Stimulated activated CD4-positive, alpha-beta T cell treated with anti-CD3 and anti-CD28 coated beads, Interleukin-4, amount 100 ng/mL, for 24 hours (primary cell): ENCODE data around the gene EXD2.
"Not testable (repeated sequence)": the region's sequence is repeated elsewhere in the genome, so short reads cannot be mapped to it uniquely, and the experiment has no call there.

ENCODE experiments used
- DNase-seq: peaks from one replicate; pipeline ENCODE4 v3.0.0-alpha.2; 2020

The EXD2 gene

GRCh38 chr14:69252851-69253250, 61.6 kb downstream of the EXD2 start:
- DNase-seq, result no peak

DNA sequence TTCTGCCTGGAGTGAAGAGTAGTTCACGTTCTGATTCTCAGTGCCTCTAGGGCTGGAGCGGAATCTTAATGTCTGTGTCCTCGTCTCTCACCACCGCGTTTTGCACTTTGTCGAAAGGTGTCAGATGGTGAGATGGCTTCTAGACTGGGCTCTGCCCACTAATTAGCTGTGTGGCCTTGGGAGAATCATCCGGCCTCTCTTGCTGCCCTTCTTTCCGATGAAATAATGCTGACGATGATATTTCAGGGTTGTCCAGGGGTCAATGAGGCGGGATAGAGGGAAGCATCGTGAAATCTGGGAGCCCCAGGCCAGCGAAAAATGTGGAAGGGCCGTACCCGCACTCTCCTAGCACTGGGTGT, 67.8 kb downstream of the EXD2 start:
- no peak for DNase-seq

DNA sequence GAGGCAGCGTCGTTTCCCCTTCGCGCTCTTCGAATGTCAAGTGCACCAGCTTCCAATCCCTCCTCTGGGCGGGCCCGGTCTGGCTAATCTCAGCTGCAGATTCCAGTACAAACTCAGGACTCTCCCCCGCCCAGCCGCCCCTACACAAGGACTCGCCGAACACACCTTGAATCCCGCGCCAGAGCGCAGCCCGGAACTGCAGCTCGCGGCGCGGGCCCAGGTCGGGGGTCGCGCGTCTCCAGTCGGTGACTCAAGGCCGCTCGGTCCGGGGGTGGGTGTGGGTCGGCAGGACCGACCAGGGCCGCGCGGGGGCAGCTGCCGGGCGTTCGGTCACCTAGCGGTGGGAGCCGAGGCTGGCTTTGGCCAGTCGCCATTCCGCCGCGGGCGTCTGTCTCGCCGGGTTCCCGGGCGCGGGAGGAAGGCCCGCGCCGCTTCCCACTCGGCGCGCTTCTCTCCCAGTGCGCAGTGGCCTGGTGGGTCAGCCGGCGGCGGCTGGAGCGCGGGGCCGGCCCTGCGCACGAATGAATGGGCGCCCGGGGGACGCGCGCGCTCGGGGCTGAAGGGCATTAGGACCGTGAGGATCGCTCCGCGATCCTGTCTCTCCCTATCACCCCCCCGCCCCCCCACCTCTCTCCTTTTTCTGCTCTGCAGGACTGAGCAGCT, 68.4 kb downstream of the EXD2 start, which contains the start of gene GALNT16:
Gene GALNT16, plus strand, starts transcription at position 632 of the 663 bp plus-strand sequence. CDS start 133 bp downstream, outside the sequence.
- DNase-seq, result no peak

DNA sequence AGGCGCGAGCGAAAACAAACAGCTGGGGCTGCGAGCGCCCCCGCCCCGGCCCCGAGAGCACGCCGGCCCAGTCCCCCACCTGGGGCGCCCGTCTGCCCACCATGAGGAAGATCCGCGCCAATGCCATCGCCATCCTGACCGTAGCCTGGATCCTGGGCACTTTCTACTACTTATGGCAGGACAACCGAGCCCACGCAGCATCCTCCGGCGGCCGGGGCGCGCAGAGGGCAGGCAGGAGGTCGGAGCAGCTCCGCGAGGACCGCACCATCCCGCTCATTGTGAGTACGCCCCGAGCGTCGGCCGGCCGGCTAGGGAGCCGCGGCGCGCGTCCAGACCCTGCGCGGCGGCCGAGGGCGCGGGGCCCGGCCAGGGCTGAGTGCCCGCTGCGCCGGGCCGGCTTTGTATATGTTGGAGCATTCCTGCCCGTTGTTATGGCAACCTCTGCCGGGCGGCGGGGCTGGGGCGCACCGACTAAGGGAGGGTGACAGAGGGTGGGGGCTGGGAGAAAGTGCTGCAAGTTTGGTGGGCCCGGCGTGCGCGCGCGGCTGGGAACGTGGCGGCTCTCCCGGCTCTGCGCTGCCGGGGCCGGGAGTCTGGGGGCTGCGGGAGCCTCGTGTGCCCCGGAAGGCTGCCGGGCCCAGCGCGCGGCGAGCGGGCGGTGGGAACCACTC, 69.0 kb downstream of the EXD2 start:
- DNase-seq, result no peak

GRCh38 chr14:69260861-69261564, 69.7 kb downstream of the EXD2 start:
- peak; percentile 30 for DNase-seq

DNA sequence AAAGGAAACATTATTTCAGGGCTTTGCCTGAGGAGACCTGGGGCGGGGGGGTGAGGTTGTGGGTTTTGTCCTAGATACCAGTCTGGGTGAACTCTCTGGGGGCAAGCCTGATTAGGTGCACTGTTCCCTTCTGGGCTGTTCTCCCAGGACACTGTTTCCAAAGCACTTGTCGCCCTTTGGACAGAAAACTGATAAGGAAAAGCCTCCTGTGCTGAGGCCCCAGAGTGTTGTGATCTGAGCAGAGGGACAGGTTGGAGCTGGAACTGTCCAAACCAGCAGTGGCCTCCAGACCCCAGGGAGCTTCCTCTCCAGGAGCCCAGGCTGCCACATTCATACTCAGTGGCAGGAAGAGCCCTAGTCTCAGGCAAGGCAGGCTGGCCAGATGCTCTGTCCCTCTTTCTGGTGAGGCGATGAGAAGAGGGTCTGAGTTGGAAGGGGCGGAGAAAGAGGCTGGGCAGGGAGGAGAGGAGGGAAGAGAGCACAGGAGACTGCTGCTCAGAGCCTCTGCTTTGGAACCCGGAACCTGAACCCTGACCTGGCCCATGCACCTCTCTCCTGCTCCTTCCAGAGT, 70.5 kb downstream of the EXD2 start:
- DNase-seq, result no peak

- DNase-seq, result no peak
Observed at GRCh38 chr14:69262516-69262915, 71.2 kb downstream of the EXD2 start.

- no peak for DNase-seq
Observed at GRCh38 chr14:69263364-69263763, 72.1 kb downstream of the EXD2 start.

DNA sequence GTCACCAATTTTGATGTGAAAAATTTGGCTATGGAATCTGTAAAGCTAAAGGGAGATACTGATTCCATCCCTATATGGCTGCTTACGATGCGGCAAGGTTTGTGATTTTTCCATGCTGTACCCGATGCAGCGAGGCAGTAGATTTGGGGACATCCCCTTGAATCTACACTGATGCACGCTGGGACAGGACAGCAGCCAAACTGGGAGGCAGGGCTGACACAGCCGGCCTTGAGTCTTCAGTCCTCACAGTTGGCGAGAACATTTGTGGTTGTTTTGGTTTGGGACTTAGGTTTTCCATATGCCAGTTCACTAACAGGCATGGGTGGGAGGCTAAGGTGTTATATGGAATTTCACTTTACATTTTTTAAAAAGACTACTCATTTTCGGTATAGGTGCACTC, 72.5 kb downstream of the EXD2 start:
- no peak for DNase-seq

DNA sequence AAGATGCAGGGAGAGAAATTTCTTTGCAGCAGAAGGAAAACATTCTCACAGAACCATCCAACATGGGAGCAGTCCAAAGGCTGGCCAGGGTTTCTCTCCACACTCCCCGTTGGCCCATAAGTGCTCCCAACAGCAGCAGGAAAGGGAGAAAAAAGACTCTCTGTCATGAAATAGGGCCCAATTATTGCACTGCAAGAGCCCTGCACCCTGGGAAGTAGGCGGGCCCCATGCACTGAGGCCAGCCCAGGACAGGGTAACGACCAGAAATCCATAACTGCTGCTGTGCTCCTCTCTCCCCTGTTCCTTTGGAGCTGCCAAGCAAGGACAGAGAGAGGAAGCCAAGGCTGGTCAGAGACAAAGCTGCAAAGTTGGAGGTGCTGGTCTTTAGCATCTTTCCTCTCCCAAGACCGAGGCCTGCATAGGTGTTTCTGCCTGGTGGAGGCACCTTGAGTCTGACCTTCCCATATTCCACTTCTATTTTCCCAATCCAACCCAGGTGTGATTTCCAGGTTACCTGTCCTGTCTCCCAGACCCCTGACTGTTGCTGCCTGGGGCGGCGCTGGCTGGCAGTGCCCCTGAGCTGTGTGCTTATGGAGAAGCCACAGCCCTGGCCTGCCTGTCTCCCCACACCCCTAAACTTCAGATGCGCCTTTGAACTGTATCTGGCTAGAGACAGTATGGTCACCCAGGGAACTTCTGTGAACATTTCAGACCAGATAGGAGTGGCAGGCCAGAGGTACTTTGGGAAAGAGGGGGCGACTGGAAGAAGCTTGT, 75.5 kb downstream of the EXD2 start:
- no peak for DNase-seq

GRCh38 chr14:69267492-69267891, 76.2 kb downstream of the EXD2 start:
- DNase-seq, result no peak

- DNase-seq, result no peak
Observed at GRCh38 chr14:69268223-69268622, 76.9 kb downstream of the EXD2 start.

DNA sequence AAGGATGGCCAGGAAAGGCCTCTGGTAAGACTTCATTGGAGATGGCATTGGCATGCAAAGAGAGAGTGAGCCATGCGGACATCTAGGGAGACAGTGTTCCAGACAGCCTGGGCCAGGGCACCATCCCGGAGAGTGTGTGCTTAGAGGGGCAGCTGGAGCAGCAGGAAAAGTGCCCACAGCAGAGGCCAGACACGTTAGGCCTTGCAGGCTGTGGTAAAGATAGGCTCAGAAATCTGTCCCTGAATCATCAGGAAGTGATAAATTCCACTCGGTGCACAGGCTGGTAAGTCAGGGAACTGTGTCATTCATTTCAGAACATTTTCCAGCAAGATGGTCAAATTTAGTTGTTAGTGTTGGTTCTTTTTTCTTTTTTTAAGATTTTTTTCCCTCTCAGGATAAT, 77.5 kb downstream of the EXD2 start:
- no peak for DNase-seq

GRCh38 chr14:69269381-69269780, 78.1 kb downstream of the EXD2 start:
- DNase-seq, result no peak

- no peak for DNase-seq
Observed at GRCh38 chr14:69270097-69270496, 78.8 kb downstream of the EXD2 start.

GRCh38 chr14:69270795-69271708, 79.8 kb downstream of the EXD2 start:
- no peak for DNase-seq

- DNase-seq, result no peak
Observed at GRCh38 chr14:69274321-69274720, 83.0 kb downstream of the EXD2 start.

- no peak for DNase-seq
Observed at GRCh38 chr14:69275331-69275730, 84.0 kb downstream of the EXD2 start.

DNA sequence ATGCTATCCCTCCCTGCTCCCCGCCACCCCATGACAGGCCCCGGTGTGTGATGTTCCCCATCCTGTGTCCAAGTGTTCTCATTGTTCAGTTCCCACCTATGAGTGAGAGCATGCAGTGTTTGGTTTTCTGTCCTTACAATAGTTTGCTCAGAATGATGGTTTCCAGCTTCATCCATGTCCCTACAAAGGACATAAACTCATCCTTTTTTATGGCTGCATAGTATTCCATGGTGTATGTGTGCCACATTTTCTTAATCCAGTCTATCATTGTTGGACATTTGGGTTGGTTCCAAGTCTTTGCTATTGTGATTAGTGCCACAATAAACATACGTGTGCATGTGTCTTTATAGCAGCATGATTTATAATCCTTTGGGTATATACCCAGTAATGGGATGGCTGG, 86.1 kb downstream of the EXD2 start:
- DNase-seq, result not testable (repeated sequence)

GRCh38 chr14:69280746-69281291, 89.5 kb downstream of the EXD2 start:
- no peak for DNase-seq

DNA sequence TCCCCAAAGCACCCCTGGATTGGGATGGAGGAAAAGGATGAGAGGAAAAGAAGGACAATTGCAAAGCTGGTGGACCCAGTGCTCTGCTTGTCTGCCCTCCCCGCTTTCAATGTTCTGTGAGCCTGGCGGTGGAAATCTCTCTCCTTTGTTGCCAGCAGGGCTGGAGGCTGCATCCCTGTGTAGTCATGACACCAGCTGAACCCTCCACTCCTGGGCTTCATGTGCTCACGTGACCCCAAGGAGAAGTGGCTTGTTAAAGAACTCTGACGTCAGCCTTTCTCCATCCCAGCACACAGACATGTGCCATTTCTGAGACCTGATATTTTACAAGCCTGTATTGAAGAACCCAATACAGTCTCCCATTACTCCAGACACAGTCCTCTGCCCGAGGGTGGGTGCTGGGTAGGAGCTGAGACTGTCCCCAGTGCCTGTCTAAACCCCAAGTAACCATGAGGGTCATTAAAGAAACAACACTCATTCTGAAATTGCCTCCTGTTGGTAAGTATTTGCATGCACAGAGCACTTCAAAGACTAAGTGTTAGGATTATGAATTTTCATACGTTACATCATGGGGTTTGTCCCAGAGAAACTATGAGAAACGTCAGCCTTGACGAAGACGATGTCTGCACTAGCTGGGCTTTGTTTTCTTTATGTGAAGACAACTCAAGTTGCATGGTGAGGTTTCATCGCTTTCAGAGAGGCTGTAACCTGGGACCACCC, 90.3 kb downstream of the EXD2 start:
- no peak for DNase-seq
